Thoracic aorta (tissue), 2 donors: ENCODE measurements around the gene PPP1R14B. TPM values are rescaled to one million over a fixed set of nuclear protein-coding genes. Genes with fewer than 3 reads are reported as not detected.

Source experiments
- ATAC-seq: fragments of 150-250 bp; one replicate; pipeline ENCODE4 v1.8.0; 2017; ENCODE audit warnings: low read depth; ENCODE audit not compliant: insufficient number of reproducible peaks, low FRiP score
- DNase-seq: peaks from one replicate; pipeline ENCODE4 v3.0.0-alpha.2; 2020; ENCODE audit warnings: low spot score
- H3K27ac ChIP-seq, 2 donors: fragments of 200-600 bp; sonication (generic); 1 replicate in 1 of 2; 2 replicates in 1 of 2; pipeline ENCODE4 v1.5.1; 2016; ENCODE audit warnings: mild to moderate bottlenecking in 2 of 2, moderate library complexity in 2 of 2
- H3K27me3 ChIP-seq: fragments of 200-600 bp; sonication (generic); replicated peaks from 2 replicates; pipeline ENCODE4 v1.6.0; 2016; ENCODE audit warnings: mild to moderate bottlenecking; ENCODE audit not compliant: insufficient read depth
- H3K36me3 ChIP-seq: fragments of 200-600 bp; sonication (generic); one replicate; pipeline ENCODE4 v1.5.1; 2016
- H3K4me1 ChIP-seq, 2 donors: fragments of 200-600 bp; sonication (generic); 1 replicate in 1 of 2; 2 replicates in 1 of 2; pipeline versions ENCODE4 v1.5.1 to v1.6.0; 2016; ENCODE audit warnings: low read depth in 2 of 2, mild to moderate bottlenecking in 1 of 2; ENCODE audit not compliant: control insufficient read depth in 1 of 2
- H3K4me3 ChIP-seq: fragments of 200-600 bp; sonication (generic); 2 replicates; pipeline ENCODE4 v1.5.1; 2016; ENCODE audit warnings: mild to moderate bottlenecking
- H3K9me3 ChIP-seq: fragments of 200-600 bp; sonication (generic); 2 replicates; pipeline ENCODE4 v1.5.1; 2016
- total RNA-seq, 2 donors: library from RNA; depleted of rRNA; stranded (reverse); fragments of >200 nt; gene quantifications; one replicate each; pipeline versions ENCODE4 v1.1.0 to v1.2.3, GENCODE V29; 2016
- TF ChIP-seq, protein P1 (sequence below): fragments of 200-600 bp; sonication (generic); IDR thresholded peaks from one replicate; pipeline ENCODE4 v1.5.1; 2019; ENCODE audit warnings: antibody characterized with exemption

PPP1R14B gene
- total RNA-seq, 2 donors from 2014 or later, result 75.3 to 122 TPM

DNA sequence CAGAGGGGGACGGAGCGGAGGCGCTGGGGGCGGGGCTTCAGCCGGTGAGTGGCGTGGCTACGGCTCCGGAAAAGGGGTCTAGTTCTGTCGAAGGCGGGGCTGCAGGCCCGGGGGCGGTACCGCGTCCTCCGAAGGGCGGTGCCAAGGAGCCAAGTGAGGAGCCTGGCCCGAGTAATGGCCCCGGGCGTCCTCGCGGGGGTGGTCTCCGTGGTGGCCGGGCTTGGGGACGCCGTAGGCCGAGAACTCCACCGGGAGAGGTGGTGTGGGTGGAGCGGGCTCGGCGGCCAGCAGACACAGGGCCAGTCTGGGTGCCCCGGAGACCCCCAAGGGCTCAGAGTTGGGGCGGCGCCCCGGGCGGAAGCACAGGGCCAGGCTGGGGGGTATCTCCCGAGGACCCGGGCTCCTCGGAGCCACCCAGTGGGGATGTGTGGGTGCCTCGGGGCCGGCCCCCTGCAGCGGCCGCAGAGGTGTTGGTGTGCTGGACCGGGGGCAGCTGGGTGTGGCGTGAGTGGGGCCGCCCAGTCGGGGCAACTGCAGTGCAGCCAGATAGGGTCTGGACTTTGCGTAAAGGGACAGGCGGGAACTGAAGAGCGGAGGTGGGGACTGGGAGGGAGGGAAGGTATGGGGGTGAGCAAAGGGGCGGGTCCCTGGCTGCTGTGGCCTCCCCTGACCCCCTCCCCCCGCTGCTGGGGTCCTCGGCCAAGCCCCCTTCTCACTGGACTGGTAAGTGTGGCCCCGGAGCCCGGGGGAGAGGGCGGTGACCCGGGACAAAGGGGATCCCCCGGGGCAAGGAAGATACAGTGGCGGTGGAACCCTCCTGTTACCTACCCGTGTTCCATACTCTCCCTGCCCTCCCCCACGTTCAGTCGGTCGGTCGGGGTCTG lies 5.0 kb downstream of the PPP1R14B start:
- ATAC-seq (no peak), DNase-seq (no peak)
- Histone ChIP-seq H3K4me3 (peak overlapping the region; percentile 92), H3K27me3 (no peaks in the 10 kb centered on the region), H3K9me3 (no peaks in the 10 kb centered on the region), H3K27ac (peak overlapping the region; percentile 94 to 99), H3K36me3 (peaks cover 19% of the 10 kb centered on the region), H3K4me1 (peaks cover 16 to 43% of the 10 kb centered on the region in 2 donors)
- TF ChIP-seq, protein P1, sequence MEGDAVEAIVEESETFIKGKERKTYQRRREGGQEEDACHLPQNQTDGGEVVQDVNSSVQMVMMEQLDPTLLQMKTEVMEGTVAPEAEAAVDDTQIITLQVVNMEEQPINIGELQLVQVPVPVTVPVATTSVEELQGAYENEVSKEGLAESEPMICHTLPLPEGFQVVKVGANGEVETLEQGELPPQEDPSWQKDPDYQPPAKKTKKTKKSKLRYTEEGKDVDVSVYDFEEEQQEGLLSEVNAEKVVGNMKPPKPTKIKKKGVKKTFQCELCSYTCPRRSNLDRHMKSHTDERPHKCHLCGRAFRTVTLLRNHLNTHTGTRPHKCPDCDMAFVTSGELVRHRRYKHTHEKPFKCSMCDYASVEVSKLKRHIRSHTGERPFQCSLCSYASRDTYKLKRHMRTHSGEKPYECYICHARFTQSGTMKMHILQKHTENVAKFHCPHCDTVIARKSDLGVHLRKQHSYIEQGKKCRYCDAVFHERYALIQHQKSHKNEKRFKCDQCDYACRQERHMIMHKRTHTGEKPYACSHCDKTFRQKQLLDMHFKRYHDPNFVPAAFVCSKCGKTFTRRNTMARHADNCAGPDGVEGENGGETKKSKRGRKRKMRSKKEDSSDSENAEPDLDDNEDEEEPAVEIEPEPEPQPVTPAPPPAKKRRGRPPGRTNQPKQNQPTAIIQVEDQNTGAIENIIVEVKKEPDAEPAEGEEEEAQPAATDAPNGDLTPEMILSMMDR, result peak; percentile 8

DNA sequence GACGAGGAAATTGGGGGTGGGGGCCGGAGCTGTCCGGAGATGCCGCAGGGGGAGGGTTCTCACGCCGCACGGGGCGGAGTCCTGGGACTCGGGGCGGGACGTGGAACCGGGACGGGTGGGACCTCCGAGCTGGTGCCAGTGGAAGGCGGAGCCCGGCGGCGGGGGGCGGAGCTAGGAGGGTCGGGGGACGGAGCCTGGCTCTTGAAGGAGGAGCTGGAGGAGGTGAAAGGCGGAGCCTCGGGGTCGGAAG lies 5.6 kb downstream of the PPP1R14B start:
- TF ChIP-seq, protein P1, result no peak
- peaks cover 16 to 43% of the 10 kb centered on the region in 2 donors for H3K4me1 ChIP-seq
- ATAC-seq, result peak; percentile 91

DNA sequence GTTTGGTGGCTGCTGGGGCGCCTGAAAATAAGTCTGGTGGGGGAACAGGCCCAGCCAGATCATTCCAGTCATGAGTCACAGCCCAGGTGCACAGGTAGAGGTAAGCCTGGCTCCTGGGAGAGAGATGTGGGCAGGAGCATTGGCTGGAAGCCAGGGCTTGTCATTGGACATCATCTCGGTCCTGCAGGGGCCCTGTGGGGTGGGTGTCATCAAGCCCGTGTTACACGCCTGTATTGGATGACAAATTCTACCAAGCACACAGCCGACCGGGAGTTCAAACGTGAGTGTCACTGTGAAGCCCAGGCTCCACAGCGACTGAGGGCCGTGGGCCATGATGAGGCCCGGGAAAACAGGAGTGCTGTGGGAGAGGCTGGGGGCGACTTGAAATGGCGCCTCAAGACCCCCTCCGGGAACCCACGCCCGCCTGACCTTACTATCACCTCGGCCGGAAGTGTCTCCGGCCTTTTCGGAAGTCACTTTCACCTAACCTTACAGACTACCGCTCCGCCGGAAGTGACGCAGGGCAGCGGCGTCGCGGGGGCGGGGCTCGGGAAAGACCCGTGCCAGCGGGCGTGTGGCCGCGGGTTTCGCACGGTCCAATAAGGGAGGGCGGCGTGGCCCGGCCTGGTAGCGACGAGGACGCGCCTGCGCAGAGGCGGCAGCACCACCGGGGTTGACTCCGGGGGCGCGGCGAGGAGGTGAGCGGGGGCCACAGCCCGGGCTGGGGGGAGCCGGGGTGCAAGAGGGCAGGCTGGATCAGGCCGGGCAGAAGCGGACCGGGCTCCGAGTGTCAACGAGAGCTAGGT lies 6.1 kb downstream of the PPP1R14B start, which contains the start of gene FKBP2:
Gene FKBP2, plus strand, starts transcription at position 661 of the 806 bp plus-strand sequence. CDS start 1,293 bp downstream, outside the sequence.
- Histone ChIP-seq H3K9me3 (no peaks in the 10 kb centered on the region), H3K27ac (peak within 1 kb of the TSS; percentile 94 to 99), H3K36me3 (peaks cover 19% of the 10 kb centered on the region), H3K4me3 (peak within 1 kb of the TSS; percentile 92), H3K4me1 (peaks cover 19 to 43% of the 10 kb centered on the region in 2 donors), H3K27me3 (no peaks in the 10 kb centered on the region)
- TF ChIP-seq, protein P1, result no peak
- ATAC-seq, result peak; percentile 77
- DNase-seq, result peak; percentile 87

More for the DNA sequence above, 5.6 kb downstream of the PPP1R14B start:
- Histone ChIP-seq H3K9me3 (no peaks in the 10 kb centered on the region), H3K36me3 (peaks cover 19% of the 10 kb centered on the region), H3K27me3 (no peaks in the 10 kb centered on the region), H3K4me3 (peak overlapping the region; percentile 92), H3K27ac (peak overlapping the region; percentile 94 to 99)
- DNase-seq, result peak; percentile 95

DNA sequence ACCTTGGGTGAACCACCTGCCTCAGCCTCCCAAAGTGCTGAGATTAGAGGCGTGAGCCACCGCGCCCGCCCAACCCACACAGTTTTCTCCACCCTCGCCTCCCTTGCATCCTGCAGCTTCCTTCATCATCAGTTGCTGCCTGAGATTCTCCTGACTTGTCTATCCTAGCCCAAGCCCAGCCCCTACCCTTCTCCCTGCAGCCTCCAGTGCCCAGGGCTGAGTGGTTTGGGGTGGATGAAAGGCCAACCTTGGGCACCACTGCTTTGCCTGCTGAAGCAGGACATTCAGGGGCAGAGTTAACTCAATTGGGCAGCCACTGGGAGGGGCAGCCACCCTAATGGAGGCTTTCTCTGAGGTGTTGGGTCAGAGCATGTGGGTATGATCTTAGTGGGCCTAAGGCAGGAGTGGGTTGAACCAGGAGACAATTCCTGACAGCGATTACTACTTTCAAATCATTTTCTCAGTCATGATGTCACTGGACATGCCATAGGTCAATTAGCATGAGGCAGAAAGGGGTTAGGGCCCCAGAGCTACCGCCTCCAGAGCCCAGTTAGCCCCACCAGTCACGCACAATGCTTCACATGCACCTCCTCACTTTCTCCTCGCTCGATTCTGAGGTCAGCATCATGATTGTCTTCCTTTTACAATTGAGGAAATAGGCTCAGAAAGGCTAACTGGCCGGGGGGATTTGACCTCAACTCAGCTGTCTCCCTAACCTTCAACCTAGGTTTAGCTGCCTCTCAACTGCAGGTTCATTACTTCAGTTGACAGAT lies 6.9 kb downstream of the PPP1R14B start:
- no peak for ATAC-seq
- peak overlapping the region; percentile 92 for H3K4me3 ChIP-seq

More for the DNA sequence above, 6.9 kb downstream of the PPP1R14B start:
- peaks cover 19 to 42% of the 10 kb centered on the region in 2 donors for H3K4me1 ChIP-seq
- H3K36me3 ChIP-seq, result peaks cover 19% of the 10 kb centered on the region
- H3K27me3 ChIP-seq, result no peaks in the 10 kb centered on the region
- H3K9me3 ChIP-seq, result no peaks in the 10 kb centered on the region
- peak overlapping the region; percentile 94 to 99 for H3K27ac ChIP-seq
- TF ChIP-seq, protein P1, result no peak
- no peak for DNase-seq
